ENCODE data around the gene CMTM6.

- TF ChIP-seq, protein P1, sequence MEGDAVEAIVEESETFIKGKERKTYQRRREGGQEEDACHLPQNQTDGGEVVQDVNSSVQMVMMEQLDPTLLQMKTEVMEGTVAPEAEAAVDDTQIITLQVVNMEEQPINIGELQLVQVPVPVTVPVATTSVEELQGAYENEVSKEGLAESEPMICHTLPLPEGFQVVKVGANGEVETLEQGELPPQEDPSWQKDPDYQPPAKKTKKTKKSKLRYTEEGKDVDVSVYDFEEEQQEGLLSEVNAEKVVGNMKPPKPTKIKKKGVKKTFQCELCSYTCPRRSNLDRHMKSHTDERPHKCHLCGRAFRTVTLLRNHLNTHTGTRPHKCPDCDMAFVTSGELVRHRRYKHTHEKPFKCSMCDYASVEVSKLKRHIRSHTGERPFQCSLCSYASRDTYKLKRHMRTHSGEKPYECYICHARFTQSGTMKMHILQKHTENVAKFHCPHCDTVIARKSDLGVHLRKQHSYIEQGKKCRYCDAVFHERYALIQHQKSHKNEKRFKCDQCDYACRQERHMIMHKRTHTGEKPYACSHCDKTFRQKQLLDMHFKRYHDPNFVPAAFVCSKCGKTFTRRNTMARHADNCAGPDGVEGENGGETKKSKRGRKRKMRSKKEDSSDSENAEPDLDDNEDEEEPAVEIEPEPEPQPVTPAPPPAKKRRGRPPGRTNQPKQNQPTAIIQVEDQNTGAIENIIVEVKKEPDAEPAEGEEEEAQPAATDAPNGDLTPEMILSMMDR (IDR thresholded peaks at IDR 0.05) = no peak
- TF ChIP-seq POLR2A (IDR thresholded peaks at IDR 0.05) (no peak), POLR2AphosphoS5 (IDR thresholded peaks at IDR 0.05) (no peak), EP300 (IDR thresholded peaks at IDR 0.05) (no peak)
Measured at GRCh38 chr3:32453346-32453745, 49.3 kb downstream of the CMTM6 start.

All from sigmoid colon (tissue), 4 donors.